BJ (cell line): ENCODE data around the gene ABHD17C. TPM values are rescaled to one million over a fixed set of nuclear protein-coding genes. Genes with fewer than 3 reads are reported as not detected.
"Not testable (repeated sequence)": the region's sequence is repeated elsewhere in the genome, so short reads cannot be mapped to it uniquely, and the experiment has no call there.

Experiments
- CTCF ChIA-PET: fragments of 350-600 bp; formaldehyde crosslinking; extraction: SDS; loops from one replicate; lab custom pipeline; 2021; ENCODE audit warnings: antibody characterized with exemption, inconsistent platforms; lab: Yijun Ruan, JAX
- POLR2A ChIA-PET: fragments of 300-600 bp; sonication (Branson Sonifier 250); formaldehyde crosslinking; extraction: SDS; loops from one replicate; lab custom pipeline; 2021; ENCODE audit warnings: antibody characterized with exemption; lab: Charles Lee
- DNase-seq: peaks from one replicate; pipeline ENCODE4 v3.0.0-alpha.2; 2011; ENCODE audit warnings: low read depth
- H3K27me3 ChIP-seq: 2 replicates; pipeline ENCODE4 v1.6.0; 2011; ENCODE audit warnings: low read length; ENCODE audit not compliant: control insufficient read depth, insufficient read depth
- H3K36me3 ChIP-seq: 2 replicates; pipeline ENCODE4 v1.5.1; 2011; ENCODE audit warnings: low read length; ENCODE audit not compliant: control insufficient read depth, insufficient read depth
- H3K4me3 ChIP-seq: 2 replicates; pipeline ENCODE4 v1.5.1; 2011; ENCODE audit warnings: low read depth, mild to moderate bottlenecking, control low read depth, low read length
- CTCF ChIP-seq: IDR thresholded peaks from 2 replicates; pipeline ENCODE4 v1.5.1; 2011; ENCODE audit warnings: low read depth, mild to moderate bottlenecking, control low read depth, inconsistent platforms, low read length, moderate library complexity; ENCODE audit not compliant: insufficient read depth
- polyA minus RNA-seq: library from RNA; depleted of rRNA, polyadenylated mRNA; stranded (reverse); fragments of >200 nt; gene quantifications from 2 replicates; pipeline ENCODE4 v1.2.3, GENCODE V29; 2011; rRNA and poly(A)+ RNA removed
- polyA plus RNA-seq: library from polyadenylated mRNA; depleted of rRNA; stranded (reverse); fragments of >200 nt; gene quantifications from 2 replicates; pipeline ENCODE4 v1.2.3, GENCODE V29; 2011; rRNA removed

ABHD17C gene
- polyA plus RNA-seq (19.2 and 22.6 TPM in 2 replicates), polyA minus RNA-seq (18.7 and 22.1 TPM in 2 replicates)

- no peak for TF ChIP-seq CTCF
- Histone ChIP-seq H3K4me3 (peak within 1 kb of the TSS; percentile 92), H3K36me3 (no peaks in the 10 kb centered on the region; the same call in 1 of the 2 replicates), H3K27me3 (no peaks in the 10 kb centered on the region)
- POLR2A ChIA-PET, result interaction anchor here (1.0 kb wide), 1 partner anchor 84 kb away, joined by 3 read pairs; no protein-coding TSS in a partner anchor
- no peak for DNase-seq
- CTCF ChIA-PET, result interaction anchor here (1.0 to 5.1 kb wide), 6 partner anchors 24 to 128 kb away, joined by 3 to 33 read pairs (median 6); no protein-coding TSS in a partner anchor
These were observed at the start of gene ABHD17C for GRCh38 chr15:80695099-80695910. TSS of gene ABHD17C (plus strand) at chr15:80695310. CDS start at chr15:80695430, 120 bp downstream.

GRCh38 chr15:80645494-80646065 is 49.5 kb upstream of the ABHD17C start:
- DNase-seq, result no peak
- POLR2A ChIA-PET, result no interaction called here
- H3K4me3 ChIP-seq, result no peak overlapping the region
- TF ChIP-seq CTCF, result no peak
- CTCF ChIA-PET, result interaction anchor here (0.6 to 0.7 kb wide), 3 partner anchors 8 to 14 kb away, joined by 3 to 4 read pairs (median 4); no protein-coding TSS in a partner anchor
- H3K36me3 ChIP-seq, result no peaks in the 10 kb centered on the region
- H3K27me3 ChIP-seq, result no peaks in the 10 kb centered on the region

GRCh38 chr15:80647424-80647823 is 47.7 kb upstream of the ABHD17C start:
- POLR2A ChIA-PET, H3K27me3 ChIP-seq, H3K36me3 ChIP-seq, H3K4me3 ChIP-seq, DNase-seq, CTCF ChIA-PET: not testable (repeated sequence)

GRCh38 chr15:80654299-80654698 is 40.8 kb upstream of the ABHD17C start:
- ChIA-PET POLR2A (no interaction called here), CTCF (interaction anchor here (1.3 to 1.5 kb wide), 2 partner anchors 9 to 34 kb away, joined by 3 to 4 read pairs; no protein-coding TSS in a partner anchor)
- no peak for DNase-seq
- no peak for TF ChIP-seq CTCF
- Histone ChIP-seq H3K27me3 (peaks cover 1% of the 10 kb centered on the region; the same call in 1 of the 2 replicates), H3K36me3 (no peaks in the 10 kb centered on the region), H3K4me3 (no peak overlapping the region)

- no peak overlapping the region for H3K4me3 ChIP-seq
- CTCF ChIA-PET, result interaction anchor here (0.6 to 2.6 kb wide), 10 partner anchors 10 to 120 kb away, joined by 3 to 12 read pairs (median 5); partner anchors contain the start of gene CEMIP
- POLR2A ChIA-PET, result no interaction called here
- H3K27me3 ChIP-seq, result no peaks in the 10 kb centered on the region
- no peaks in the 10 kb centered on the region for H3K36me3 ChIP-seq
- DNase-seq, result no peak
- no peak for TF ChIP-seq CTCF
These were observed 35.7 kb upstream of the ABHD17C start for GRCh38 chr15:80659375-80659774.
